GM15510 (cell line): Measurements from ENCODE around the gene MAD1L1.

Experiments used
- POLR2A ChIP-seq: IDR thresholded peaks from 3 replicates; pipeline ENCODE4 v1.6.1; 2011; ENCODE audit warnings: borderline replicate concordance; ENCODE audit not compliant: insufficient read length; ENCODE audit errors: extremely low read depth

Gene MAD1L1

DNA sequence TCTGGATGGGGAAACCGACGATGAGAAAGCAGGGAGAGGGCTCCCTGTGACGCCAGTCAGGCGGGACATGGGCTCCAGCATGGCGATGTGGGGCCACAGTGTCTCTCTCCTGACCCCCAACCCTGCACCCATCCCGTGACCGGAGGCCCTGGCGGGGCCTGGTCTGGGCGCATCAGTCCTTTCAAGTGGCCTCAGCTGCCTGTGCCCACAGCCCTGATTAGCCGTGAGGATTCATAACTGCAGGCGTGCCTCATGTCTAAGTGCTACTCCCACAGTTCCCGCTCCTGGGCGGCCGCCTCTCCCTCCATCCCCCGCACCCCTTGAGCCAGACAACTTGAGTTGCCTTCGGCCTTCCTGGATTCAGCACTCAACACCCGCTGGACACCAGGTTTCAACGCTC, 321.9 kb downstream of the MAD1L1 start:
- no peak for TF ChIP-seq POLR2A

- no peak for TF ChIP-seq POLR2A
These were observed 322.6 kb downstream of the MAD1L1 start for GRCh38 chr7:1910081-1910685.

DNA sequence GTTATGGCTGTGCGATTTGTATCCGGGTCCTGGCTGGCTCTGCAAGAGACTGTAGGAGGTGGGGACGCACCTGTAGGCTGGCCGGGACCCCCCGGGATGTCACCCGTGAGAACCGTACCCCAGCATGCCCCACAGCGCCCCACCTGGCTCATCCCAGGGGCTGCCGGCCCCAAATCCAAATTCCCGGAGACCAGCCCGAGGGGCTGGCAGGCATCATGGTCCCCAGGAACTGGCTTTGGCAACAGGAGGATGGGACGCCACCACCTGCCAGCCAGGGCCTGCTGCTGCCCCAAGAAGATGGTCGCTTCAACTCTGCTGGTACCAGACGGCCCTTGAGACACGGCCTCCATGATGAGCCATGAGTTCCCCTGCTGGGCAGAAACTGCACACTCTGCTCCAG, 323.3 kb downstream of the MAD1L1 start:
- TF ChIP-seq POLR2A: no peak

DNA sequence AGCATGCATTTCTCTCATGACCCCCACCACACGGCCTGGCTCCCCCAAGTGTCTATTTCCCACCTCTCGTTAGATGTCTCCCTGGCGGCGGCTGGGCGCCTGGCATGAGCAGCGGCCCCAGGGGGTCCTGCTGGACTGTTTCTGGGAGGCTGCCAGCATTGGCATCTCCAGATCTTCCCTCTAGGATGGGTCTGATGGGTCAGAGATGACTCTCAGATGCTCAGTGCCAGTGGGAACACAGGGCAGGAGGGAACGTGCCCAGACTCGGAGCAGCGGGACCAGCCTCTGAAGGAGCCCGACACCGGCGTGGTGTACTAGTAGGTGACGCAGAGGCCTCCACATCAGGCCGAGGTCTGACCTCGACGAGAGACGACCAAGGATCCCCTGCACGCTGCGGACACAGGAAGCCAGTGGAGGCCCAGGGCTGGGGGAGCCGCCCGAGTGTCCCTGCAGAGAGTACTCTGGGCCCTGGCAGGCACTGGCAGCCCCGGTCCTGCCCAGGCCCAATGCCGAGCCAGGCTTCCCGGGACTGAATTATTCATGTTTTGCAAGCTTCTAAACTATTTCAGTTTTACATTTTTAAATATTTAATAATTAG, 323.8 kb downstream of the MAD1L1 start:
- no peak for TF ChIP-seq POLR2A

GRCh38 chr7:1907751-1908365, 324.9 kb downstream of the MAD1L1 start:
- TF ChIP-seq POLR2A: no peak

DNA sequence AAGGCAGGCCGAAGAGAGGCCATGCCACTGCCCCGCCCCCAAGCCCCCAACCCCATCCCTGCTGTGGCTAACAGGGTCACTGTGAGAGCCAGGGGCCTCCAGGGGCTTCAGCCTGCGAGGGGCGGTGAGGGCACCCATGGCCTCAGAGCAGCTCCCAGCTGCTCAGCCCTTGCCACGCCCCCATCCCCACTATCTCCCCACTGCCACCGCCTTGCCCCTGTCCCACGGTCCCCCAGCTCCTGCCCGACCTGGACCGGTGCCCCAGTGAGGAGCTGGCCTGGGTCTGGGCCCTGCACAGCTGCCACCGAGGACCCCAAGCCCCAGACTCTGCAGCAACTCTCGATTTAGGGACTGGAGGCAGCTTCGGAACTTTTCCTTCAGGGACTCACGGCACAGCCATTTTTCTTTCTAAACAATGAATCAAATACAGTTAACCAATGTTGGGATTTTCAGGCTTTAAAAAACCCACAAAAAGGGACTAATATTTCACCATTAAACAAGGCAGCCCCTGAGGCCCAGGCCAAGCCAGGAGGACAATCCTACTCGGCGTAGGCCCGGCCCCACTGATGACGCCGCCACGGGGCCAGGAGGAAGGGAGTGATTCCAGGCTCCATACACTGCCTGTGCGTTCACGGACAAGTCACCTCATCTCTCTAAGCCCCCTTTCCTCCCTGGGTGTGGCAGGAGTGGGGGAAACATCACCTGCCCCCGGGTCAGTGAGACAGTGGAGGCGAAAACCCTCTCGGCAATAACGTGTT, 325.6 kb downstream of the MAD1L1 start:
- TF ChIP-seq POLR2A: no peak

DNA sequence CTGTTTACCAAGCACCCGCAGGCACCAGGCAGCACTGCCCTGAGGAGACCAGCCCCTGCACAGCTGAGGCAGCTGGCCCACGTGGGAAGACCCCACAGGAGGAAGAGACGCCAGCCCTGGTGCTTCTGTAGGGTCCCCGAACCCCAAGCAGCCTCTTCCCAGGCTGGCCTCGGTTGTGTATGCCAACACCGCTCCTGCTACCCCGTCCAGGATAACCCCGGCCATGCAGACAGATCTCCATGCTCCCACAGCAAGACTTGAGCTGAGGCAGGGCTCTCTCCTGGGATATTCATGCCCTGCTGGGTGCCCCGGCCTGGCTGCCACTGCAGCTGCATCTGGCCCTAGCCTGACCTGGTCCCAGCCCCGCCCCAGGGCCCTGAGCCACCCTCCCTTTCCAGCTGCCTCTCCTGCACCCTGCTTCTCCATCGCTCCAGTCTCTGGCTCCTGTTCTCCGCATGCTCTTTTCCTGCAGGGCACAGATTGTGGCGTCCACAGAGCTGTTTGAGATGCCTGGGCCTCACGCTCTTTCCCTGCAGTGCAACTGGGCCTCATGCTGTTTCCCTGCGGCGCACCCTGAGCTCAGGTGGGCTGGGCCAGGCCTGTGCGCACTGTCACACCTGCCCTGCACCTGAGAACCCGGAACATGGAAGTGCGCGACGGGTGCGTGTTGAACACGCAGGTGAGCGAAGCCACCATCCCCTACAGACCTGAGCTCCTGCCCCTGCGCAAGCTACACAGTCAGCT, 326.5 kb downstream of the MAD1L1 start:
- TF ChIP-seq POLR2A: no peak

- no peak for TF ChIP-seq POLR2A
These were observed 330.4 kb downstream of the MAD1L1 start for GRCh38 chr7:1902231-1902855.

- no peak for TF ChIP-seq POLR2A
These were observed 331.1 kb downstream of the MAD1L1 start for GRCh38 chr7:1901431-1902210.

GRCh38 chr7:1900847-1901246, 331.9 kb downstream of the MAD1L1 start:
- no peak for TF ChIP-seq POLR2A

- no peak for TF ChIP-seq POLR2A
These were observed 332.6 kb downstream of the MAD1L1 start for GRCh38 chr7:1899951-1900762.

- TF ChIP-seq POLR2A: no peak
These were observed 333.5 kb downstream of the MAD1L1 start for GRCh38 chr7:1899196-1899595.
